Peyer's patch (tissue), 4 donors: ENCODE data around the gene MED13L.

ENCODE experiments used
- POLR2A ChIP-seq, 2 donors: fragments of 450-650 bp; IDR thresholded peaks; one replicate each; pipeline ENCODE4 v1.5.1; 2017; ENCODE audit warnings: antibody characterized with exemption in 2 of 2, mild to moderate bottlenecking in 2 of 2, moderate library complexity in 2 of 2
- TF ChIP-seq, protein P1 (sequence below), 6 experiments: fragments of 450-650 bp in 4 of 6; fragments of 200-600 bp in 2 of 6; sonication (generic) in 1 of 6; IDR thresholded peaks; one replicate each; pipeline ENCODE4 v1.5.1; 2017 to 2019; ENCODE audit warnings: antibody characterized with exemption in 6 of 6, mild to moderate bottlenecking in 3 of 6, moderate library complexity in 1 of 6

DNA sequence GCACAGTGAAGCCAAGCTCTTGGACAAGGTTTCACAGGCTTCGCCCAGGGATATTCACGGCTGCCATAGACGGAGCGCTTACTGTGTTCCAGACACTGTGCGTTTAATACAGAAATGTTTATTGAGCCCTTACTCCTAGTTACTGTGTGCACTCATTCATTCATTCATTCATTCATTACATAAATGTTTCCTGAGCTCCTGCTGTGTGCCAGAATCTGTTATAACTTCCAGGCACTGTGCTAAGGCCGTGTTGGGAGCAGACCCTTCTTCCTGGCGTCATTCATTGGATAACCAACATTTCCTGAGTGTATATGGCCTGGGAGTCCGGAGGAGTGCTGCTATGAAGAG, 760 bp upstream of the MED13L start:
- TF ChIP-seq, protein P1, sequence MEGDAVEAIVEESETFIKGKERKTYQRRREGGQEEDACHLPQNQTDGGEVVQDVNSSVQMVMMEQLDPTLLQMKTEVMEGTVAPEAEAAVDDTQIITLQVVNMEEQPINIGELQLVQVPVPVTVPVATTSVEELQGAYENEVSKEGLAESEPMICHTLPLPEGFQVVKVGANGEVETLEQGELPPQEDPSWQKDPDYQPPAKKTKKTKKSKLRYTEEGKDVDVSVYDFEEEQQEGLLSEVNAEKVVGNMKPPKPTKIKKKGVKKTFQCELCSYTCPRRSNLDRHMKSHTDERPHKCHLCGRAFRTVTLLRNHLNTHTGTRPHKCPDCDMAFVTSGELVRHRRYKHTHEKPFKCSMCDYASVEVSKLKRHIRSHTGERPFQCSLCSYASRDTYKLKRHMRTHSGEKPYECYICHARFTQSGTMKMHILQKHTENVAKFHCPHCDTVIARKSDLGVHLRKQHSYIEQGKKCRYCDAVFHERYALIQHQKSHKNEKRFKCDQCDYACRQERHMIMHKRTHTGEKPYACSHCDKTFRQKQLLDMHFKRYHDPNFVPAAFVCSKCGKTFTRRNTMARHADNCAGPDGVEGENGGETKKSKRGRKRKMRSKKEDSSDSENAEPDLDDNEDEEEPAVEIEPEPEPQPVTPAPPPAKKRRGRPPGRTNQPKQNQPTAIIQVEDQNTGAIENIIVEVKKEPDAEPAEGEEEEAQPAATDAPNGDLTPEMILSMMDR (IDR thresholded peaks at IDR 0.05): no peak
- TF ChIP-seq POLR2A (IDR thresholded peaks at IDR 0.05): no peak
